GM12891 (cell line): ENCODE data around the gene SOWAHA.

ENCODE experiments used
- POLR2A ChIP-seq: IDR thresholded peaks from 2 replicates; pipeline ENCODE4 v1.6.1; 2011; ENCODE audit warnings: low read depth, low read length, control low read depth
- POLR2AphosphoS5 ChIP-seq: IDR thresholded peaks from 2 replicates; pipeline ENCODE4 v1.6.1; 2011; ENCODE audit warnings: low read depth, low read length, control low read depth
- SPI1 ChIP-seq: IDR thresholded peaks from 2 replicates; pipeline ENCODE4 v1.6.1; 2011; ENCODE audit warnings: low read depth, low read length, control low read depth

DNA sequence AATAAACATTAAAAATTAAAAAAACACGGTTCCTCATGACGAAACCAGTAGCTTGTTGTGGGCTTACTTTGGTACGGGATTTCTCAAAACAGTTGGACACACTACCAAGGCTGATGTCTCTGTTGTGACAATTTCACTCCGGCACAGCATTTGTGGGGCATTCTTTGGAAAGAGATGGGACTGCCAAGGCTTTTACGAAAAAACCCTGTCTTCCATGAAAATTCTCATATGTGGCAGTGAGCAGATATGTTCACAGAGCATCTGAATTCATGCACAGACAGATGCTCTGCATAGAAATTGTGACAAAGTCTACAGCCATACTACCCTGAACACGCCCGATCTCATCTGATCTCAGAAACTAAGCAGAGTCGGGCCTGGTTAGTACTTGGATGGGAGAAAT is 35.2 kb downstream of the SOWAHA start:
- TF ChIP-seq POLR2AphosphoS5 (no peak), SPI1 (no peak), POLR2A (no peak)
